Right cardiac atrium (tissue), 5 donors: ENCODE measurements around the gene DSCAML1. TPM values are rescaled to one million over a fixed set of nuclear protein-coding genes. Genes with fewer than 3 reads are reported as not detected.

Source experiments
- ATAC-seq, 2 donors: fragments of 200-7000 bp; cut with Tn5 transposase; one replicate each; pipeline versions ENCODE4 v1.8.0 to v1.9.1; 2020; ENCODE audit warnings: moderate library complexity in 2 of 2, mild to moderate bottlenecking in 1 of 2
- DNase-seq, 3 donors: peaks; one replicate each; pipeline ENCODE4 v3.0.0-alpha.2; 2020
- H3K27ac ChIP-seq: one replicate; pipeline ENCODE4 v1.5.1; 2013; ENCODE audit warnings: mild to moderate bottlenecking, low read length, control low read depth, moderate library complexity
- H3K27me3 ChIP-seq: one replicate; pipeline ENCODE4 v1.6.1; 2013; ENCODE audit not compliant: control insufficient read depth, insufficient read depth
- H3K4me1 ChIP-seq: one replicate; pipeline ENCODE4 v1.6.1; 2013; ENCODE audit warnings: low read length; ENCODE audit not compliant: control insufficient read depth, insufficient read depth
- H3K4me3 ChIP-seq: one replicate; pipeline ENCODE4 v1.5.1; 2013; ENCODE audit warnings: low read length, control low read depth
- H3K9me3 ChIP-seq: one replicate; pipeline ENCODE4 v1.6.1; 2013; ENCODE audit warnings: low read length; ENCODE audit not compliant: control insufficient read depth
- WGBS: extraction: QIAGEN DNeasy Blood & Tissue Kit; methylation state at CpG from one replicate; pipeline ENCODE4 v1.1.7; 2013; 5-methylcytosine and 5-hydroxymethylcytosine counted together
- intact Hi-C, 4 donors: fragments of 100-400 bp; cut with DNase I; formaldehyde crosslinking; loops; one replicate each; pipeline versions ENCODE4 v1.11.0 to v1.14.0; 2022 to 2023
- polyA plus RNA-seq: library from polyadenylated mRNA; stranded (reverse); fragments of 200-250 nt; gene quantifications from one replicate; pipeline ENCODE4 v1.2.3, GENCODE V29; 2013
- total RNA-seq, 4 donors: library from RNA; stranded (reverse); fragmentation: NEBNext Ultra II Directional; extraction: Animal tissue kit (Norgen Biotek cat#: 25700); gene quantifications; one replicate each; pipeline ENCODE4 v1.2.1, GENCODE V29; 2021
- donor health status: healthy with polysubstance abuse.
- donor health status: DM: no; HTN: yes; CAD: no.
- donor health status: DM: no; HTN: no; CAD: no.
- donor health status: DM: no; HTN: yes; CAD: no; lungs with severe emphysema.
- donor health status: DM: yes; HTN: yes; CAD: no.

DSCAML1 gene
- total and polyA plus RNA-seq, 5 donors, result 0.45 to 1.4 (median 0.96) TPM

DNA sequence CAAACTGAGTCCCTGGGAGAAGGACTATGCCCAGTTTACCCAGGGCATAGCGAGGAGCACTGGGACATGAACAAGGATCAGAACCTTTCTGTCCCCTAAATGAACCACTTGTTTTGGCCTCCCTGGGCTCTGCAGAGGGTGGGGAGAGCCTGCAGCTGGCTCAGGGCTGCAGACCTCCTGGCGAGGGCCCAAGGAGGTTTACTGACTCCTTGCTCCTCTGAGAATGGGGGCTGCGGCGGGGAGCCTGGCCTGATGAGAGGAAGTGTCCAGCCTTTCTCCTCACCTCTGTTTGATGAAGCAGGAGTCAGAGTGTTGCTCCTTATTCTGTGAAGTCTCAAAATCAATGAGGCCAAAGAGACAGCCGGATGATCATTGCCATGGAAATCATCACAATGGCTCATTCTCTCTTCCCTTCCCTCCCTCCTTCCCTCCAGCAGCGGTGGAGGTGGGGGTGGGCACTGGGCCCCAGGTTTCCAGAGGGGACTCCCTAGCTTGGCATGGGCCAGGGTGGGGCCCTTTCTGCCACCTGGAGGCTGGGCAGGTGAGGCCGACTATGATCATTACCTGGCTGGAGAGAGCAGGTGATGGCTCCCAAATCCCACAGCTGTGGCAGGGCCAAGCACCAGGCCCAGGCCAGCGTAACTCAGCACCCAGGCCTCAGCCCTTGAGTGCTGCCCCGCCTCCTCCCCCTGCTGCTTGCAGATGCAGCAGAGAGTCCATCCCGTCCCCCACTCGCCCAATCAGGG lies 299.6 kb downstream of the DSCAML1 start:
- DNase-seq (no peak), ATAC-seq (no peak)
- H3K4me3 ChIP-seq, result no peak overlapping the region
- no peaks in the 10 kb centered on the region for H3K27me3 ChIP-seq
- 92% methylated on average over 11 of the region's 11 CpGs for WGBS
- no peaks in the 10 kb centered on the region for H3K9me3 ChIP-seq
- intact Hi-C loops, result no loop called here
- no peak overlapping the region for H3K27ac ChIP-seq
- H3K4me1 ChIP-seq, result no peaks in the 10 kb centered on the region

DNA sequence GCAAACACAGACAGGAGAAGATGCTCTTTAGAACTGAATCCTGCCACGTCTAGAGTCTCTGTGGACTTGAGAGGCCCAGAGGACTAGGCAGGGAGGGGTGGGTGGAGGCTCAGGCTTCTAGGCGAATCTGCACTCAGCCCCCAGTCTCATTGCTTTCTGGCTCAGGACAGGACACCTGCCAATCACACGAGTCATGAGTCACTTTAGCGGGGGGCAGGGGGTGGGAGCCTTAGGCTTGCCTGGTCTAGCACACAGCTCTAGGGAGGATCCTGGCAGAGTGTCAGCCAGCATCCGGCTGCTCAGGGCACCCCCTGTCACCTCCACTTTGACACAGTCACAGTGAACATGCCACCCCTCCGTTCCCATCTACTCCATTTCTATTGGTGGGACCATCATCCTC lies 301.7 kb downstream of the DSCAML1 start:
- no peak for ATAC-seq
- H3K9me3 ChIP-seq, result no peaks in the 10 kb centered on the region
- H3K4me3 ChIP-seq, result no peak overlapping the region
- H3K4me1 ChIP-seq, result no peaks in the 10 kb centered on the region
- H3K27ac ChIP-seq, result no peak overlapping the region
- DNase-seq, result no peak
- intact Hi-C loops, result no loop called here
- 86% methylated on average over 6 of the region's 6 CpGs for WGBS
- H3K27me3 ChIP-seq, result no peaks in the 10 kb centered on the region

DNA sequence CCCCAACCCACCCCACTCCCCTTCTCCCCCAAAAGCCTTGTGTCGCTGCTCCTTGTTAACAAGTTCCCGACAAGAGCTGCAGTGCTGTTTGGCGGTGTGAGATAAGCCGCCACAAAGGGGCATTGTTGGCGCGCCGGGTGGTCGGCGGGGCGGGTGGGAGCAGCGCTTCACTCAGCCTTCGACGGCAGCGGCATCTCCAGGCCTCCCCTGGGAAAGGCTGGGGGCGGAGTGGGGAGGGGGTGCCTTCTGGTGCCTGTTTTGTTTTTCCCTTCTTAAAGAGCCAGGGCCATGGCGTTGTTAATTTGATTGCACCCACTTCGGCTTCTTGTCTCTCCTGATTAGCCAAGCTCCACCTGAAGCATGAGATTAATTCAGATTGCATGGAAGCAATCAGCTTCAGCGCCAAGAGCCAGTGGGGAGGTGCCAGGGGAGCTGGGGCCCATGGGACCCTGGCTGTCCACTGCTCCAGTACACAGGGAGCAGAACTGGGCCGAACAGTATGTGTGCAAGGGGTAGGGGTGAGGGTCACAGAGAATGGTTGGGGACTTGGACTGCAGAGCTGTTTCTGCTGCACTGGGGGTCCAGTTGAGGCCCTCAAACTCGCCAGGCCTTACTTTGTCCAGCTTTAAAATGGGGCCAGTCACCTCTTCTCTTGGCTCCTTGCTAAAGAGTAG lies 304.3 kb downstream of the DSCAML1 start:
- ATAC-seq (no peak), DNase-seq (no peak)
- Histone ChIP-seq H3K4me1 (no peaks in the 10 kb centered on the region), H3K27ac (no peak overlapping the region), H3K9me3 (no peaks in the 10 kb centered on the region), H3K27me3 (no peaks in the 10 kb centered on the region), H3K4me3 (no peak overlapping the region)
- 31% methylated on average over 20 of the region's 20 CpGs for WGBS
- intact Hi-C loops, result no loop called here

DNA sequence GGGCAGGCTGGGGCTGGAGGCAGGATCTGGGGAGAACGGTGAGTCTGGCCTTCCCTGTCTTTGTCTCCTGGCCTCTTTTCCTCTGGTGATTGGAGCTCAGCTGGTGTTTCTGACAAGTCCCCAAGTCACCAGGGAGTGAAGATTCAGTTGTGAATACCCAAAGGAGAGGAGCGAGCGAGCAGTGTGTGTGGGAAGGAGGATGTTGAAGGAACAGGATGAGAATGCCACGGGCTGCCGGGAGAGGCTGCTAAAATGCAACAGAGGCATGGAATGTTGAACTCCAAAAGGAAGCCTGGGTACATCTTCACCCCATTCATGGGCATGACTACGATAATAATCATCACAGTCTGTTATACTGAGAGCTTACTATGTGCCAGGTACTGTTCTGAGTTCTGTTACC lies 306.1 kb downstream of the DSCAML1 start:
- WGBS, result 59% methylated on average over 6 of the region's 6 CpGs
- DNase-seq (no peak), ATAC-seq (no peak)
- no peak overlapping the region for H3K27ac ChIP-seq
- H3K4me3 ChIP-seq, result no peak overlapping the region
- H3K9me3 ChIP-seq, result no peaks in the 10 kb centered on the region
- intact Hi-C loops, result no loop called here
- no peaks in the 10 kb centered on the region for H3K4me1 ChIP-seq
- no peaks in the 10 kb centered on the region for H3K27me3 ChIP-seq

DNA sequence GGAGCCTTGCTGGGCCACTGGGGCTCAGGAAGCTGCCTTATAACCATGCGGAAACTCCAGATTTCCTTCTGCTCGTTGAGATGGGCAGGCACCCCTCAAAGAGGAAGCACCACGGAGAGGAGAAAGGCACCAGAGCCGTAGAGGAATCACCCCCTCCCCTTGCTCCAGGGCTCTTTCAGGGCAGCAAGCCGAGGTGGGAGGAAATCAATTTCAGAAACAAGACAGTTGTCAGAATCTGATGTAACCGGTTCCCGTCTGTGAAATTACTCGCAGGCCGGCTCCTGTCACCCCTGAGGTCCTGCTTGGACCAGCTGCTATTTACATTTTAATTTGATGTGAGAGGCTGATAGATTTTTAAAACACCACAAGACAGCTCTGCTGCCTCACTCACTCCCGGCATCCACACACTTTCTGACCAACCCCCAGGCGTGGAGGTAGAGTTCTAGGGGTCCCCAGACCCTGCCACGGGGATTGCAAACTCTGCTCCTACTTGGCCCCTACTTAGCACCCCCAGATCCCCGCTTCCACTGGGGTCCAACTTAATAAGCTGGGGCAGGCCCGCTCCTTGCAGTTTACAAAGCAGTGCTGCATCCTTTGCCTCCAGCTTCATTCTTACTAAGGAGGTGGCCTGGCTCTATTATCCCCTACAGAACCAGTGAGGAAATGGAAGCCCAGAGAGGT lies 306.9 kb downstream of the DSCAML1 start:
- ATAC-seq (peak in 1 of 2 donors; percentile 14), DNase-seq (no peak)
- H3K27me3 ChIP-seq, result no peaks in the 10 kb centered on the region
- no peaks in the 10 kb centered on the region for H3K9me3 ChIP-seq
- intact Hi-C loops, result no loop called here
- WGBS, result 42% methylated on average over 14 of the region's 14 CpGs
- H3K4me1 ChIP-seq, result no peaks in the 10 kb centered on the region
- H3K27ac ChIP-seq, result no peak overlapping the region
- H3K4me3 ChIP-seq, result no peak overlapping the region

DNA sequence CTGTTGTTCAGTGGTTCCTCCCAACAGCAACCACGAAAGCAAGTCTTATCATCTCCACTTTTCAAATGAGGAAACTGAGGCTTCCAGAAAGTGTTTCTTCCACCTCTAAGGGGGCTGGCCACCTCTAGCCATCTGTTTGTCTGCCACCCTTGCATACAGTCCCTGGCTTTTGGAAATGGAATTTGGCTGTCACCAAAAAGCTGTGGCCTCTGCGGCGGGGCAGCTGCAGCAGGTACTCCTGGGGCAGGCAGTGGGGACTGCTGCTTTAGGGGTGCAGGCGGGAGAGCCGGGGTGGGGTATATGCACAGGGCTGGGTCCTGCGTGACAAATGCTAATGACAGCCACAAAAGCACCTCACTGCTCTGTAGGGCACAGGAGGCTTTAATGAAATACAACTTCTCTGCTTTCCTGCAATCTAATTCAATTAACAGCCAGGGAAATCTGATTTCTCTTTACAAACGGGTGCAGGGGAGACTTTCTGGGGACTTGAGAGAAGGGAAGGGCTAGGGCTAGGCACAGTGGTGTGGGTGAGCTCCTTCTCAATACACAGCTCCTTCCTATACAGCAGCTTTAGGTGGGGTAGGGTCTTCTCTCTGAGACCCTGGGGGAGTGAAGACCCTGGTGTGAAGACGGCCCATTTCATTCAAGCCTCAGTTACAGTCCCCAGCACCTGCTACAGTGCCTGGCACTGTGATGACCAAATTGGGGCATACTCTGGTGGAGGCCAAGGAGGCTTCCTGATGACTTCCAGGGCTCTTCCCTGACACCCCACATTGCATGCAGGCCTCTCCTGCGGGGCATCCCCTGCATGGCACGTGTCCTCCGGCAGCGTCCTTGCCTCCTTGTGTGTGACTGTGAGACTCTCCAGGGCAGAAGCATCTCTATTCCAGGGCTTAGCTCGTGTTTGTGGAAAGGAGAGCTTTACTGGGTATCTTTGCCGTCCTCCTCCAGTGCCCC lies 307.7 kb downstream of the DSCAML1 start:
- H3K27ac ChIP-seq, result no peak overlapping the region
- DNase-seq (no peak), ATAC-seq (peak in 1 of 2 donors; percentile 18)
- H3K4me1 ChIP-seq, result no peaks in the 10 kb centered on the region
- H3K27me3 ChIP-seq, result no peaks in the 10 kb centered on the region
- no peak overlapping the region for H3K4me3 ChIP-seq
- H3K9me3 ChIP-seq, result no peaks in the 10 kb centered on the region
- WGBS, result 79% methylated on average over 14 of the region's 14 CpGs
- intact Hi-C loops, result no loop called here

DNA sequence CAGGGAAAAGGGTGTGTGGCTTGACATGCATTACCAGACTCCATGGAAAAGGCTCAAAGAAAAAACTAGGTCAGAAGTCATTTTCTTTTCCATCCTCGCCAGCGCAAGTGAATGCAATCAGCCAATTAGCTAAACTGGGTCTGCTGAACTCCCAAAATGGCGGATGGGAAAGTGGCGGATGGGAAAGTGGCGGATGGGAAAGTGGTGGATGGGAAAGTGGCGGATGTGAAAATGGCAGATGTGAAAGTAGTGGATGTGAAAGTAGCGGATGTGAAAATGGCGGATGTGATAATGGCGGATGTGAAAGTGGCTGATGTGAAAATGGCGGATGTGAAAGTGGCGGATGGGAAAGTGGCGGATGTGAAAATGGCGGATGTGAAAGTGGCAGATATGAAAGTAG lies 311.0 kb downstream of the DSCAML1 start:
- intact Hi-C loops, result no loop called here
- H3K4me1 ChIP-seq, result no peaks in the 10 kb centered on the region
- H3K27ac ChIP-seq, result no peak overlapping the region
- no peaks in the 10 kb centered on the region for H3K27me3 ChIP-seq
- H3K4me3 ChIP-seq, result no peak overlapping the region
- 99% methylated on average over 13 of the region's 13 CpGs for WGBS
- ATAC-seq, result no peak
- DNase-seq, result no peak
- H3K9me3 ChIP-seq, result no peaks in the 10 kb centered on the region

DNA sequence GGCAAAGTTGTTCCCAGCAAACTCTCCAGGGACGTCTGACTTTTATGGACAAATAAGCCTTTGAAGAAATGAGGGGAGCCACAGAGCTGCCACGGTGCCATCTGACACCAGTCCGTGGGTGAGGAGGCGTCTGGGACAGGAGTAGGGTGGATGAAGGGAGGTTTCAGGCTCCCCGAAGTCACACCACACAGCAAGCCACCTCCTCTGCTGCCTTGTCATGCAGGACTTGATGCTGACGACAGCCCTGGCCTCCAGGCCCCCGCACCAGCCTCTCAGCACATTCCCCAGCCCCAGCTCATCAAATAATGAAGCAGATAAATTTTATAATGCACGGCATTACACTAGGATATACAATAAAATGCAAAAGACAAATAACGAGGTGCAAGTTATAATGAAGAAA lies 312.9 kb downstream of the DSCAML1 start:
- H3K27ac ChIP-seq, result no peak overlapping the region
- ATAC-seq (no peak), DNase-seq (no peak)
- intact Hi-C loops, result no loop called here
- WGBS, result 37% methylated on average over 9 of the region's 9 CpGs
- H3K27me3 ChIP-seq, result no peaks in the 10 kb centered on the region
- H3K4me3 ChIP-seq, result no peak overlapping the region
- H3K4me1 ChIP-seq, result no peaks in the 10 kb centered on the region
- no peaks in the 10 kb centered on the region for H3K9me3 ChIP-seq

DNA sequence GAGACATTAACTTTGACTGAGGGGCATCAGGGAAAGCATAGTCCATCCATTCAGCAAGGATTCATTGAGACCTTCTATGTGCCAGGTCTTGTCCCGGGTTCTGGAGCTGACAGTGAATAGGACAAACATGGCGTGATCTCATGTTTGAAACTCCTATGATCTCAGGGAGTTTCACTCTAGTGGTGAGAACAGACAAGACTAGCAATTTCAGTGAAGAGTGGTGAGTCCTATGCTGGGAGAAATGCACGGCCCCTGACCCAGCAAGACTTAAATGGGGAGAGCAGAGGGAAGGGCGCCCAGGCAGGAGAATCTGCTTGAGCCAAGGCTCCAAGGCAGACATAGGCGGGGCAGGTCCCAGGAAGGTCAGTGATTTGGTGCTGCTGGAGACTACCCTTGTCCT lies 313.6 kb downstream of the DSCAML1 start:
- ATAC-seq, result no peak
- Histone ChIP-seq H3K4me1 (no peaks in the 10 kb centered on the region), H3K27ac (no peak overlapping the region), H3K9me3 (no peaks in the 10 kb centered on the region), H3K27me3 (no peaks in the 10 kb centered on the region), H3K4me3 (no peak overlapping the region)
- whole genome bisulfite sequencing, result 84% methylated on average over 5 of the region's 5 CpGs
- no peak for DNase-seq
- intact Hi-C loops, result no loop called here

DNA sequence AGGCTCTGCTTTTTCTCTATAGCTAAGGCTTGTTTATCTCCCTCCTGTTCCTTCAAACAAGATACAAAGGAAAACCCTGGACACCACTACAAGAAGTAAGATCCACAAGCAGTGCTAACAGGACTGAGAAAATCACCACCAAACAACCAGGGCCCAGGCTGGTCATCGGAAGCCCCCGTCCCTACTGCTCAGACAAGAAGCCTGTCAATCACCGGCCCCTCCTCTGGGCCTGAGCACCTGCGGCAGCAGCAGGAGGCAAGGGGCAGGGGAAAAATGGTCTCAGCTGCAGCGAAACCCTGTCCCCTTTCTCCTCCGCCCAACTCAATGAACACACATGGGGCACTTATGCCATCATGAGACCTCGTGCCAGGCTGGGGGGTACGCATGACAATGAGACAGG lies 314.1 kb downstream of the DSCAML1 start:
- ATAC-seq (no peak), DNase-seq (no peak)
- Histone ChIP-seq H3K9me3 (no peaks in the 10 kb centered on the region), H3K4me3 (no peak overlapping the region), H3K27me3 (no peaks in the 10 kb centered on the region), H3K27ac (no peak overlapping the region), H3K4me1 (no peaks in the 10 kb centered on the region)
- 87% methylated on average over 8 of the region's 8 CpGs for WGBS
- intact Hi-C loops, result no loop called here
